Liver (tissue), 9 donors: ENCODE measurements around the gene FASN. TPM values are rescaled to one million over a fixed set of nuclear protein-coding genes. Genes with fewer than 3 reads are reported as not detected.

Experiments used
- DNase-seq: peaks from one replicate; pipeline ENCODE4 v3.0.0-alpha.2; 2017; ENCODE audit warnings: low spot score
- H3K27ac ChIP-seq, 2 donors: one replicate each; pipeline ENCODE4 v1.7.0; 2013; ENCODE audit warnings: inconsistent platforms in 2 of 2, low read length in 2 of 2, control low read depth in 1 of 2, low read depth in 1 of 2, mild to moderate bottlenecking in 1 of 2
- H3K27me3 ChIP-seq, 4 donors: one replicate each; pipeline versions ENCODE4 v1.6.1 to v1.7.0; 2013; ENCODE audit warnings: low read length in 3 of 4, inconsistent platforms in 1 of 4, mild to moderate bottlenecking in 1 of 4, moderate library complexity in 1 of 4; ENCODE audit not compliant: control insufficient read depth in 4 of 4, insufficient read depth in 4 of 4
- H3K36me3 ChIP-seq, 4 donors: one replicate each; pipeline versions ENCODE4 v1.6.1 to v1.7.0; 2013; ENCODE audit warnings: low read length in 3 of 4, mild to moderate bottlenecking in 3 of 4, low read depth in 1 of 4, moderate library complexity in 1 of 4; ENCODE audit not compliant: control insufficient read depth in 4 of 4, insufficient read depth in 3 of 4
- H3K4me1 ChIP-seq, 4 donors: one replicate each; pipeline versions ENCODE4 v1.6.1 to v1.7.0; 2013; ENCODE audit warnings: low read length in 3 of 4, mild to moderate bottlenecking in 3 of 4, moderate library complexity in 1 of 4; ENCODE audit not compliant: control insufficient read depth in 4 of 4, insufficient read depth in 4 of 4
- H3K4me3 ChIP-seq, 3 donors: one replicate each; pipeline versions ENCODE4 v1.6.1 to v1.7.0; 2013; ENCODE audit warnings: low read length in 3 of 3, control low read depth in 1 of 3, low read depth in 1 of 3, mild to moderate bottlenecking in 1 of 3
- H3K9ac ChIP-seq, 2 donors: one replicate each; pipeline ENCODE4 v1.7.0; 2013; ENCODE audit warnings: low read length in 2 of 2, mild to moderate bottlenecking in 2 of 2, moderate library complexity in 2 of 2, control low read depth in 1 of 2, low read depth in 1 of 2
- H3K9me3 ChIP-seq, 4 donors: one replicate each; pipeline versions ENCODE4 v1.6.1 to v1.7.0; 2013; ENCODE audit warnings: low read length in 3 of 4; ENCODE audit not compliant: control insufficient read depth in 4 of 4
- EGR1 ChIP-seq, 2 donors: IDR thresholded peaks; 2 replicates each; pipeline ENCODE4 v1.6.1; 2016 to 2018; ENCODE audit warnings: antibody characterized with exemption in 2 of 2, low read depth in 2 of 2
- FOXA1 ChIP-seq: IDR thresholded peaks from 2 replicates; pipeline ENCODE4 v1.6.1; 2016; ENCODE audit warnings: antibody characterized with exemption
- FOXA2 ChIP-seq: IDR thresholded peaks from 2 replicates; pipeline ENCODE4 v1.6.1; 2016; ENCODE audit warnings: antibody characterized with exemption
- HNF4A ChIP-seq, 2 donors: conservative IDR thresholded peaks; 2 replicates each; pipeline ENCODE4 v1.6.1; 2016; ENCODE audit warnings: antibody characterized with exemption in 2 of 2, mild to moderate bottlenecking in 2 of 2
- HNF4G ChIP-seq: IDR thresholded peaks from 2 replicates; pipeline ENCODE4 v1.6.1; 2016; ENCODE audit warnings: antibody characterized with exemption
- JUND ChIP-seq, 2 donors: IDR thresholded peaks; 2 replicates each; pipeline ENCODE4 v1.6.1; 2016; ENCODE audit warnings: antibody characterized with exemption in 2 of 2
- RAD21 ChIP-seq, 2 donors: IDR thresholded peaks; 2 replicates each; pipeline ENCODE4 v1.6.1; 2016; ENCODE audit warnings: antibody characterized with exemption in 2 of 2, mild to moderate bottlenecking in 2 of 2
- RXRA ChIP-seq, 2 donors: IDR thresholded peaks; 2 replicates each; pipeline ENCODE4 v1.6.1; 2017 to 2018; ENCODE audit warnings: antibody characterized with exemption in 2 of 2, mild to moderate bottlenecking in 1 of 2
- SP1 ChIP-seq: IDR thresholded peaks from 2 replicates; pipeline ENCODE4 v1.6.1; 2018; ENCODE audit warnings: antibody characterized with exemption, mild to moderate bottlenecking
- WGBS: extraction: QIAGEN DNeasy Blood & Tissue Kit; methylation state at CpG from one replicate; pipeline ENCODE4 v1.1.7; 2013; 5-methylcytosine and 5-hydroxymethylcytosine counted together
- polyA plus RNA-seq, 2 donors: library from polyadenylated mRNA; stranded (reverse) in 1 of 2; unstranded in 1 of 2; fragments of 200-250 nt in 1 of 2; fragments of >200 nt in 1 of 2; fragmentation: Nextera tagmentation in 1 of 2; extraction: Ambion mirVana in 1 of 2; gene quantifications; one replicate each; pipeline versions ENCODE4 v1.2.1 to v1.2.3, GENCODE V29; 2013 to 2015
- total RNA-seq, 2 donors: library from RNA; depleted of rRNA; stranded (reverse); fragments of >200 nt; gene quantifications; one replicate each; pipeline ENCODE4 v1.2.3, GENCODE V29; 2014
- TF ChIP-seq, protein P1 (sequence below): IDR thresholded peaks from 2 replicates; pipeline ENCODE4 v1.6.1; 2016; ENCODE audit warnings: antibody characterized with exemption, mild to moderate bottlenecking
- TF ChIP-seq, protein P2 (sequence below): IDR thresholded peaks from 2 replicates; pipeline ENCODE4 v1.6.1; 2016; ENCODE audit warnings: antibody characterized with exemption
- TF ChIP-seq, protein P3 (sequence below): fragments of 150-350 bp; IDR thresholded peaks from 2 replicates; pipeline ENCODE4 v1.5.1; 2017; ENCODE audit warnings: improper control_type of control experiment, low read depth, low read length; ENCODE audit not compliant: missing input control
- TF ChIP-seq, protein P4 (sequence below): IDR thresholded peaks from 2 replicates; pipeline ENCODE4 v1.6.1; 2016; ENCODE audit warnings: antibody characterized with exemption
- donor health status: healthy.
- donor health status: healthy.
- donor health status: healthy.
- donor health status: healthy.
- donor health status: healthy.

The FASN gene
- total and polyA plus RNA-seq, 4 donors, result 53.1 to 229 (median 130) TPM

DNA sequence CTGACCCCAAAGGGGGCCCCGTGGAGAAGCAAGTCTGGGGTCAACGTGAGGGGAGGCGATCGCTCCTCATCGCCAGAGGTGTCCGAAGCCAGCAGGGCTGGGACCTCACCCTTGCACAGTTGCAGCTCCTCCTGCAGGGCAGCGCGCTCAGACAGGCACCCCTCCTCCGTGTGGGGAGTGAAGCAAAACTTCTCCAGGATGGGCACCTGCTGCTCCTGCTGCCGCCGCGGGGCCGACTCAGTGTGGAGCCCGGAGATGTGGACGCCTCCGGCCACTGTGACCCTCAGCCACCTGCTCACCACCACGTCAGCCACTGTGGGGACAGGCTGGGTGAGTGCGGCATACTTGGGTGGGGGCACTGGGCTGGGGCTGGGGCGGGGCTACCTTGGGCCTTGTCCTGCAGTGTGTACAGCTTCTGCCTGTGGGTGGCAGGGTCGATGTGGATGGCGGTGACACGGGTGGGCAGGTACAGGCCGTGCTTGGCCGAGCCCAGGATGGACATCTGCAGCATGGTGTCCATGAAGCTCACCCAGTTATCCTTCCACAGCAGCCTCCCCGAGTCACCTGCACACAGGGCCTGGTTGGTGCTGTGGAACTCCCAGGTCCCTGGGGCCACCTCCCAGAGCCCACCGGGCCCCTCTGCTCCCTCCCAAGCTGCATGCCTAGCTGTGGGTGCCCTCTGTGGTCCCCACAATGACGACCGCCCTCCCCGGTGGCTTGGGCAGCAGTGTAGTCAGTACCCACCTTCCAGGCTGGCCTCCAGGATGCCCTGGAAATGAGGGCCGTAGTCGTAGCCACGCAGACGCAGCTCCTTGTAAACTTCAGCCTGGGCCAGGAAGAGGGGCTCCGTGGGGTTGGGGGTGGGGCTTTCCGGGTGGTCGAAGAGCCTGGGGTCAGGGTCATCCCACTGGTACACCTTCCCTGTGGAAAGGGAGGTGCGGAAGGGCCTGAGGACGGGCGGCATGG is 10.8 kb downstream of the FASN start (continued):
- TF ChIP-seq, protein P1, sequence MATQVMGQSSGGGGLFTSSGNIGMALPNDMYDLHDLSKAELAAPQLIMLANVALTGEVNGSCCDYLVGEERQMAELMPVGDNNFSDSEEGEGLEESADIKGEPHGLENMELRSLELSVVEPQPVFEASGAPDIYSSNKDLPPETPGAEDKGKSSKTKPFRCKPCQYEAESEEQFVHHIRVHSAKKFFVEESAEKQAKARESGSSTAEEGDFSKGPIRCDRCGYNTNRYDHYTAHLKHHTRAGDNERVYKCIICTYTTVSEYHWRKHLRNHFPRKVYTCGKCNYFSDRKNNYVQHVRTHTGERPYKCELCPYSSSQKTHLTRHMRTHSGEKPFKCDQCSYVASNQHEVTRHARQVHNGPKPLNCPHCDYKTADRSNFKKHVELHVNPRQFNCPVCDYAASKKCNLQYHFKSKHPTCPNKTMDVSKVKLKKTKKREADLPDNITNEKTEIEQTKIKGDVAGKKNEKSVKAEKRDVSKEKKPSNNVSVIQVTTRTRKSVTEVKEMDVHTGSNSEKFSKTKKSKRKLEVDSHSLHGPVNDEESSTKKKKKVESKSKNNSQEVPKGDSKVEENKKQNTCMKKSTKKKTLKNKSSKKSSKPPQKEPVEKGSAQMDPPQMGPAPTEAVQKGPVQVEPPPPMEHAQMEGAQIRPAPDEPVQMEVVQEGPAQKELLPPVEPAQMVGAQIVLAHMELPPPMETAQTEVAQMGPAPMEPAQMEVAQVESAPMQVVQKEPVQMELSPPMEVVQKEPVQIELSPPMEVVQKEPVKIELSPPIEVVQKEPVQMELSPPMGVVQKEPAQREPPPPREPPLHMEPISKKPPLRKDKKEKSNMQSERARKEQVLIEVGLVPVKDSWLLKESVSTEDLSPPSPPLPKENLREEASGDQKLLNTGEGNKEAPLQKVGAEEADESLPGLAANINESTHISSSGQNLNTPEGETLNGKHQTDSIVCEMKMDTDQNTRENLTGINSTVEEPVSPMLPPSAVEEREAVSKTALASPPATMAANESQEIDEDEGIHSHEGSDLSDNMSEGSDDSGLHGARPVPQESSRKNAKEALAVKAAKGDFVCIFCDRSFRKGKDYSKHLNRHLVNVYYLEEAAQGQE, result no peak
- TF ChIP-seq, protein P2, sequence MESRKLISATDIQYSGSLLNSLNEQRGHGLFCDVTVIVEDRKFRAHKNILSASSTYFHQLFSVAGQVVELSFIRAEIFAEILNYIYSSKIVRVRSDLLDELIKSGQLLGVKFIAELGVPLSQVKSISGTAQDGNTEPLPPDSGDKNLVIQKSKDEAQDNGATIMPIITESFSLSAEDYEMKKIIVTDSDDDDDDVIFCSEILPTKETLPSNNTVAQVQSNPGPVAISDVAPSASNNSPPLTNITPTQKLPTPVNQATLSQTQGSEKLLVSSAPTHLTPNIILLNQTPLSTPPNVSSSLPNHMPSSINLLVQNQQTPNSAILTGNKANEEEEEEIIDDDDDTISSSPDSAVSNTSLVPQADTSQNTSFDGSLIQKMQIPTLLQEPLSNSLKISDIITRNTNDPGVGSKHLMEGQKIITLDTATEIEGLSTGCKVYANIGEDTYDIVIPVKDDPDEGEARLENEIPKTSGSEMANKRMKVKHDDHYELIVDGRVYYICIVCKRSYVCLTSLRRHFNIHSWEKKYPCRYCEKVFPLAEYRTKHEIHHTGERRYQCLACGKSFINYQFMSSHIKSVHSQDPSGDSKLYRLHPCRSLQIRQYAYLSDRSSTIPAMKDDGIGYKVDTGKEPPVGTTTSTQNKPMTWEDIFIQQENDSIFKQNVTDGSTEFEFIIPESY, result no peak

DNA sequence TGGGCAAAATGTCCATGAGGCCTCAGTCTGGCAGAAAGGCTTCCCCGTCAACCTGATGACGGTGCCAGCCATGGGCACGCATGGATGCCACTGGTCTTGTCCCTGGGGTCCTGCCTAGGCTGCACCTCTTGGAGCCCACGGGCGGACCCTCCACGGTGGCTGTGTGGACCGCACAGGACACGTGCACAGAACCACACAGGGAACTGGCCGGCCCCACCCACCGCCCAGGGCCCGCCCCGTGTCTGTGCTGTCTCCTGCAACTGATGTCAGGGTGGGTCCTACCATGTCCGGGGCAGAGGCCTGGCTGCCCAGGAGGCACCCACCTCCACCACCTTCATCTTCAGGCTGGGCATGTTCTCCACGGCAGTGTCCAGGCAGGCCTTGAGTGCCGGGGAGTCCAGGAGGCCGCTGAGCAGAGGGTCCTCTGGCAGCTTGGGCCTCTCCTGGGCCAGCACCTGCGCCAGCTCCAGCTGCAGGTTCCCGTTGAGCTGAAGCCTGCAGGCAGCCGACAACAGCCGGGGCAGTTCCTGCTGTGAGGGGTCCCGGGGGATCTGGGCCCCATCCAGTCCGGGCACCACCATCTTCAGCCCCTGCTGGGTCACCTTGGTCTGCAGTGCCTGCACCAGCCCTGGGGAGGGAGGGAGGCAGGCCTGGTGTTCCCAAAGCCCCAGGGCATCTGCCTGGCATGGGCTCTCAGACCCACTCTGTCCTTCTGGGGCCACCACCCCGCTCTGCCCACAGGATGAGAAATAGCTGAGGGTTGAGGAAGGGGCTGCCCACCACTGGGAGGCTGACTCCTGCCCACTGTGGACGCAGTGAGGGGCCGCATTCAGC is 11.9 kb downstream of the FASN start:
- Histone ChIP-seq H3K9ac (no peak overlapping the region), H3K36me3 (peaks cover 33 to 87% (median 61%) of the 10 kb centered on the region in 4 donors), H3K27me3 (no peaks in the 10 kb centered on the region), H3K4me1 (peaks cover 0 to 27% (median 10%) of the 10 kb centered on the region in 4 donors), H3K27ac (no peak overlapping the region), H3K9me3 (no peaks in the 10 kb centered on the region), H3K4me3 (no peak overlapping the region)
- DNase-seq, result no peak
- TF ChIP-seq, protein P3, sequence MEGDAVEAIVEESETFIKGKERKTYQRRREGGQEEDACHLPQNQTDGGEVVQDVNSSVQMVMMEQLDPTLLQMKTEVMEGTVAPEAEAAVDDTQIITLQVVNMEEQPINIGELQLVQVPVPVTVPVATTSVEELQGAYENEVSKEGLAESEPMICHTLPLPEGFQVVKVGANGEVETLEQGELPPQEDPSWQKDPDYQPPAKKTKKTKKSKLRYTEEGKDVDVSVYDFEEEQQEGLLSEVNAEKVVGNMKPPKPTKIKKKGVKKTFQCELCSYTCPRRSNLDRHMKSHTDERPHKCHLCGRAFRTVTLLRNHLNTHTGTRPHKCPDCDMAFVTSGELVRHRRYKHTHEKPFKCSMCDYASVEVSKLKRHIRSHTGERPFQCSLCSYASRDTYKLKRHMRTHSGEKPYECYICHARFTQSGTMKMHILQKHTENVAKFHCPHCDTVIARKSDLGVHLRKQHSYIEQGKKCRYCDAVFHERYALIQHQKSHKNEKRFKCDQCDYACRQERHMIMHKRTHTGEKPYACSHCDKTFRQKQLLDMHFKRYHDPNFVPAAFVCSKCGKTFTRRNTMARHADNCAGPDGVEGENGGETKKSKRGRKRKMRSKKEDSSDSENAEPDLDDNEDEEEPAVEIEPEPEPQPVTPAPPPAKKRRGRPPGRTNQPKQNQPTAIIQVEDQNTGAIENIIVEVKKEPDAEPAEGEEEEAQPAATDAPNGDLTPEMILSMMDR, result no peak
- TF ChIP-seq RXRA (IDR thresholded peaks at IDR 0.05) (no peak), FOXA1 (no peak), FOXA2 (no peak), HNF4A (conservative IDR thresholded peaks at IDR 0.05) (no peak), HNF4G (no peak), EGR1 (IDR thresholded peaks at IDR 0.05; ENCODE audit: low read depth in 2 of 2) (no peak), SP1 (no peak), JUND (IDR thresholded peaks at IDR 0.05) (no peak), RAD21 (IDR thresholded peaks at IDR 0.05) (no peak)
- TF ChIP-seq, protein P4, sequence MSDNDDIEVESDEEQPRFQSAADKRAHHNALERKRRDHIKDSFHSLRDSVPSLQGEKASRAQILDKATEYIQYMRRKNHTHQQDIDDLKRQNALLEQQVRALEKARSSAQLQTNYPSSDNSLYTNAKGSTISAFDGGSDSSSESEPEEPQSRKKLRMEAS, result no peak
- TF ChIP-seq, protein P1, result no peak
- TF ChIP-seq, protein P2, result no peak
- 91% methylated on average over 25 of the region's 25 CpGs for WGBS
